ENCODE measurements around the gene DNTT.

Gene DNTT

GRCh38 chr10:96304230-96304629 is at the start of gene DNTT:
TSS of gene DNTT (plus strand) at chr10:96304434. CDS start at chr10:96304498, 64 bp downstream.
- DNase-seq (ENCODE audit: low read depth in 2 of 2), result no peak

- no peak for DNase-seq (ENCODE audit: low read depth in 2 of 2)
Measured at GRCh38 chr10:96254976-96255375, 49.3 kb upstream of the DNTT start.

GRCh38 chr10:96255549-96256333 is 48.5 kb upstream of the DNTT start:
- no peak for DNase-seq (ENCODE audit: low read depth in 2 of 2)

GRCh38 chr10:96257944-96258343 is 46.3 kb upstream of the DNTT start:
- no peak for DNase-seq (ENCODE audit: low read depth in 2 of 2)

- no peak for DNase-seq (ENCODE audit: low read depth in 2 of 2)
Measured at GRCh38 chr10:96259150-96259549, 45.1 kb upstream of the DNTT start.

- DNase-seq (ENCODE audit: low read depth in 2 of 2), result no peak
Measured at GRCh38 chr10:96260014-96260413, 44.2 kb upstream of the DNTT start.

GRCh38 chr10:96261132-96261531 is 43.1 kb upstream of the DNTT start:
- no peak for DNase-seq (ENCODE audit: low read depth in 2 of 2)

- no peak for DNase-seq (ENCODE audit: low read depth in 2 of 2)
Measured at GRCh38 chr10:96261930-96262329, 42.3 kb upstream of the DNTT start.

GRCh38 chr10:96263176-96263575 is 41.1 kb upstream of the DNTT start:
- DNase-seq (ENCODE audit: low read depth in 2 of 2), result no peak

GRCh38 chr10:96263669-96264068 is 40.6 kb upstream of the DNTT start:
- no peak for DNase-seq (ENCODE audit: low read depth in 2 of 2)

- no peak for DNase-seq (ENCODE audit: low read depth in 2 of 2)
Measured at GRCh38 chr10:96264938-96265337, 39.3 kb upstream of the DNTT start.

- DNase-seq (ENCODE audit: low read depth in 2 of 2), result no peak
Measured at GRCh38 chr10:96266118-96266770, 38.0 kb upstream of the DNTT start.

- no peak for DNase-seq (ENCODE audit: low read depth in 2 of 2)
Measured at GRCh38 chr10:96267234-96267705, 37.0 kb upstream of the DNTT start.

- no peak for DNase-seq (ENCODE audit: low read depth in 2 of 2)
Measured at GRCh38 chr10:96268341-96268909, 35.8 kb upstream of the DNTT start.

- no peak for DNase-seq (ENCODE audit: low read depth in 2 of 2)
Measured at GRCh38 chr10:96269438-96270300, 34.6 kb upstream of the DNTT start.

GRCh38 chr10:96270571-96270970 is 33.7 kb upstream of the DNTT start:
- no peak for DNase-seq (ENCODE audit: low read depth in 2 of 2)

- no peak for DNase-seq (ENCODE audit: low read depth in 2 of 2)
Measured at GRCh38 chr10:96271016-96271815, 33.0 kb upstream of the DNTT start, which contains the start of gene BLNK. TSS of gene BLNK (minus strand) at chr10:96271569. CDS start at chr10:96271398, 171 bp downstream.

- no peak for DNase-seq (ENCODE audit: low read depth in 2 of 2)
Measured at GRCh38 chr10:96272316-96273280, 31.6 kb upstream of the DNTT start.

- DNase-seq (ENCODE audit: low read depth in 2 of 2), result no peak
Measured at GRCh38 chr10:96275685-96276418, 28.4 kb upstream of the DNTT start.
